Right lobe of liver (tissue), 6 donors: ENCODE measurements around the gene TEX36. TPM values are rescaled to one million over a fixed set of nuclear protein-coding genes. Genes with fewer than 3 reads are reported as not detected.
"Not testable (repeated sequence)": the region's sequence is repeated elsewhere in the genome, so short reads cannot be mapped to it uniquely, and the experiment has no call there.

ENCODE experiments used
- ATAC-seq, 4 donors: fragments of 200-7000 bp; cut with Tn5 transposase; one replicate each; pipeline ENCODE4 v1.9.1; 2020; ENCODE audit warnings: mild to moderate bottlenecking in 4 of 4, moderate library complexity in 4 of 4
- DNase-seq, 3 donors: peaks; one replicate each; pipeline ENCODE4 v3.0.0-alpha.2; 2020
- H3K27ac ChIP-seq, 3 donors: fragments of 200-600 bp; one replicate each; pipeline ENCODE4 v1.8.0; 2022
- H3K27me3 ChIP-seq, 2 donors: fragments of 200-600 bp; one replicate each; pipeline ENCODE4 v1.8.0; 2022
- H3K36me3 ChIP-seq, 4 donors: fragments of 200-600 bp; sonication (generic) in 1 of 4; one replicate each; pipeline versions ENCODE4 v1.5.1 to v1.8.0; 2017 to 2022; ENCODE audit warnings: control low read depth in 1 of 4
- H3K4me1 ChIP-seq, 4 donors: fragments of 200-600 bp; sonication (generic) in 1 of 4; one replicate each; pipeline versions ENCODE4 v1.5.1 to v1.8.0; 2017 to 2022; ENCODE audit warnings: control low read depth in 1 of 4
- H3K4me3 ChIP-seq, 3 donors: fragments of 200-600 bp; one replicate each; pipeline ENCODE4 v1.8.0; 2022
- H3K9me3 ChIP-seq, 4 donors: fragments of 200-600 bp; sonication (generic) in 1 of 4; one replicate each; pipeline versions ENCODE4 v1.5.1 to v1.8.0; 2017 to 2022; ENCODE audit warnings: control low read depth in 1 of 4
- CTCF ChIP-seq, 4 donors: fragments of 200-600 bp in 3 of 4; fragments of 450-650 bp in 1 of 4; IDR thresholded peaks; one replicate each; pipeline versions ENCODE4 v1.5.1 to v1.8.0; 2016 to 2022; ENCODE audit warnings: antibody characterized with exemption in 4 of 4, mild to moderate bottlenecking in 2 of 4
- POLR2A ChIP-seq: fragments of 450-650 bp; IDR thresholded peaks from one replicate; pipeline ENCODE4 v1.6.1; 2017; ENCODE audit warnings: antibody characterized with exemption, mild to moderate bottlenecking
- WGBS: methylation state at CpG from one replicate; pipeline ENCODE4 v1.1.6; 2018; ENCODE audit warnings: low coverage, low lambda C conversion rate; ENCODE audit not compliant: insufficient coverage; ENCODE audit errors: missing lambda C conversion rate; 5-methylcytosine and 5-hydroxymethylcytosine counted together
- intact Hi-C, 2 donors: fragments of 100-400 bp; cut with DNase I; formaldehyde crosslinking; loops; one replicate each; pipeline versions ENCODE4 v1.11.2 to v1.14.1; 2022
- total RNA-seq, 6 experiments: library from RNA; depleted of rRNA in 2 of 6; stranded (reverse); fragments of >200 nt in 2 of 6; fragmentation: NEBNext Ultra II Directional in 3 of 6; extraction: Animal tissue kit (Norgen Biotek cat#: 25700) in 3 of 6; gene quantifications; one replicate each; pipeline versions ENCODE4 v1.1.0 to v1.2.4, GENCODE V29; 2016 to 2023
- donor health status: DM: no; HTN: yes; CAD: no.
- donor health status: DM: no; HTN: no; CAD: no.
- donor health status: DM: no; HTN: no; CAD: no.
- donor health status: DM: no; HTN: yes; CAD: no.
- donor health status: DM: no; HTN: yes; CAD: no.

Gene TEX36
- total RNA-seq, 6 experiments from 2014 or later, result not detected

GRCh38 chr10:125699562-125700143 lies 16.7 kb upstream of the TEX36 start:
- intact Hi-C loops, result no loop called here
- Histone ChIP-seq H3K9me3 (no peaks in the 10 kb centered on the region), H3K4me3 (no peak overlapping the region), H3K4me1 (no peaks in the 10 kb centered on the region), H3K36me3 (no peaks in the 10 kb centered on the region), H3K27ac (no peak overlapping the region), H3K27me3 (no peaks in the 10 kb centered on the region)
- ATAC-seq (no peak), DNase-seq (no peak)
- 56% methylated on average over 6 of the region's 6 CpGs for WGBS
- TF ChIP-seq CTCF (IDR thresholded peaks at IDR 0.05), result no peak
- no peak for TF ChIP-seq POLR2A

- Histone ChIP-seq H3K4me3 (no peak overlapping the region), H3K9me3 (no peaks in the 10 kb centered on the region), H3K36me3 (no peaks in the 10 kb centered on the region), H3K4me1 (no peaks in the 10 kb centered on the region), H3K27me3 (no peaks in the 10 kb centered on the region), H3K27ac (no peak overlapping the region)
- ATAC-seq (no peak), DNase-seq (no peak)
- intact Hi-C loops, result no loop called here
- TF ChIP-seq POLR2A, result no peak
- no peak for TF ChIP-seq CTCF (IDR thresholded peaks at IDR 0.05)
- WGBS, result 36% methylated on average over 5 of the region's 9 CpGs
These were observed 15.6 kb upstream of the TEX36 start for GRCh38 chr10:125698481-125698998.

- H3K9me3 ChIP-seq, H3K27ac ChIP-seq, H3K27me3 ChIP-seq, ATAC-seq, H3K36me3 ChIP-seq, H3K4me1 ChIP-seq, intact Hi-C loops, H3K4me3 ChIP-seq, DNase-seq: not testable (repeated sequence)
- WGBS, result 67% methylated on average over 2 of the region's 6 CpGs
These were observed 13.9 kb upstream of the TEX36 start for GRCh38 chr10:125696884-125697283.

GRCh38 chr10:125694883-125695282 lies 11.9 kb upstream of the TEX36 start:
- H3K36me3 ChIP-seq, result no peaks in the 10 kb centered on the region
- WGBS, result 33% methylated on average over 1 of the region's 1 CpG
- no peak for TF ChIP-seq POLR2A
- TF ChIP-seq CTCF (IDR thresholded peaks at IDR 0.05), result no peak
- DNase-seq (no peak), ATAC-seq (peak in 1 of 4 donors; percentile 35)
- H3K27ac ChIP-seq, result no peak overlapping the region
- H3K9me3 ChIP-seq, result no peaks in the 10 kb centered on the region
- intact Hi-C loops, result no loop called here
- H3K4me3 ChIP-seq, result no peak overlapping the region
- no peaks in the 10 kb centered on the region for H3K4me1 ChIP-seq
- H3K27me3 ChIP-seq, result no peaks in the 10 kb centered on the region

- no peak for TF ChIP-seq CTCF (IDR thresholded peaks at IDR 0.05)
- TF ChIP-seq POLR2A, result no peak
- DNase-seq, result no peak
- intact Hi-C loops, result no loop called here
These were observed 10.5 kb upstream of the TEX36 start for GRCh38 chr10:125693524-125693847.

More at GRCh38 chr10:125693524-125693847, 10.5 kb upstream of the TEX36 start:
- no peaks in the 10 kb centered on the region for H3K9me3 ChIP-seq
- 93% methylated on average over 2 of the region's 2 CpGs for WGBS
- H3K27me3 ChIP-seq, result no peaks in the 10 kb centered on the region
- H3K27ac ChIP-seq, result no peak overlapping the region
- H3K4me1 ChIP-seq, result no peaks in the 10 kb centered on the region
- no peaks in the 10 kb centered on the region for H3K36me3 ChIP-seq
- no peak overlapping the region for H3K4me3 ChIP-seq
- no peak for ATAC-seq
